ENCODE data around the gene WWTR1.

The WWTR1 gene

DNA sequence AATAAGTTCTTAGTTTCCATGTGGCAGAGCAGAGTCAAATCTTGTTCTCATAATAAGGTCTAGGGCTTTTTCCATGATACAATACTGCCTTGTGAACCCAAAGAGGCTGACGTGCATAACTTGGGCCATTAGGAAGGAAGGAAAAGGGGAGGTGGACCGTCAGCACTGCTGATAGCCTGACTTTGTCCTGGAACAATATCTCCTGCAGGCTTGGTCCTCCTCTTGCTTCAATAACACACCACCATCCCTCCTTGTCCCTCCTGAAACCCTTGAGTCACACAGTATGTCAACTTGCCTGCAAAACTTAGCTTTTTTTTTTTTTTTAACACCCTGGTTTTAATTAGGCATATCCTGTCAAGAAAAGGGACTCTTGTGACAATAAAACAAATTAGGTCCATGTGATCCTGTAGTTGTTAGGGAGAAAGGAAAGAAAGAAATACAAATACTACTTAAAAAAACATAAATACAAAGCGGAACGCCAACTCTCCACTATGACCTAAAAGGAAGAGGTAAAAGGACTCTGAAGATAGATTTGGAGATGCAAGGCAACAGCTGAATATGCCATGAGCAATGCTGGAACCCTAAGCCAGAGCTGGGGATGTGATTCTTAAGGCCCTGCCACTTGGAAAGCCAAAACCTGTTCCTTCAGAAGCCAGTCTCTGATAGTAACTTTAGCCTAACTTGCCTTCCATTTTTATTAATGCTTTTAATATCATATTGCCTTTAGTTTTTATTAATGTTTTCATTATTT, 67.0 kb downstream of the WWTR1 start:
- DNase-seq (ENCODE audit: low spot score): no peak
- in situ Hi-C loops (cut with MboI; ENCODE audit: low pct_unique_long_range_greater_than_20kb, low sequenced_read_pairs, unreplicated experiment): no loop called here
- TF ChIP-seq, protein P1, sequence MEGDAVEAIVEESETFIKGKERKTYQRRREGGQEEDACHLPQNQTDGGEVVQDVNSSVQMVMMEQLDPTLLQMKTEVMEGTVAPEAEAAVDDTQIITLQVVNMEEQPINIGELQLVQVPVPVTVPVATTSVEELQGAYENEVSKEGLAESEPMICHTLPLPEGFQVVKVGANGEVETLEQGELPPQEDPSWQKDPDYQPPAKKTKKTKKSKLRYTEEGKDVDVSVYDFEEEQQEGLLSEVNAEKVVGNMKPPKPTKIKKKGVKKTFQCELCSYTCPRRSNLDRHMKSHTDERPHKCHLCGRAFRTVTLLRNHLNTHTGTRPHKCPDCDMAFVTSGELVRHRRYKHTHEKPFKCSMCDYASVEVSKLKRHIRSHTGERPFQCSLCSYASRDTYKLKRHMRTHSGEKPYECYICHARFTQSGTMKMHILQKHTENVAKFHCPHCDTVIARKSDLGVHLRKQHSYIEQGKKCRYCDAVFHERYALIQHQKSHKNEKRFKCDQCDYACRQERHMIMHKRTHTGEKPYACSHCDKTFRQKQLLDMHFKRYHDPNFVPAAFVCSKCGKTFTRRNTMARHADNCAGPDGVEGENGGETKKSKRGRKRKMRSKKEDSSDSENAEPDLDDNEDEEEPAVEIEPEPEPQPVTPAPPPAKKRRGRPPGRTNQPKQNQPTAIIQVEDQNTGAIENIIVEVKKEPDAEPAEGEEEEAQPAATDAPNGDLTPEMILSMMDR (IDR thresholded peaks at IDR 0.05; ENCODE audit: extremely low read depth, insufficient read depth, missing control alignments): no peak

- DNase-seq (ENCODE audit: low spot score): no peak
- TF ChIP-seq, protein P1 (IDR thresholded peaks at IDR 0.05; ENCODE audit: extremely low read depth, insufficient read depth, missing control alignments): no peak
- in situ Hi-C loops (cut with MboI; ENCODE audit: low pct_unique_long_range_greater_than_20kb, low sequenced_read_pairs, unreplicated experiment): no loop called here
These were observed 68.5 kb downstream of the WWTR1 start for GRCh38 chr3:149589332-149589731.

DNA sequence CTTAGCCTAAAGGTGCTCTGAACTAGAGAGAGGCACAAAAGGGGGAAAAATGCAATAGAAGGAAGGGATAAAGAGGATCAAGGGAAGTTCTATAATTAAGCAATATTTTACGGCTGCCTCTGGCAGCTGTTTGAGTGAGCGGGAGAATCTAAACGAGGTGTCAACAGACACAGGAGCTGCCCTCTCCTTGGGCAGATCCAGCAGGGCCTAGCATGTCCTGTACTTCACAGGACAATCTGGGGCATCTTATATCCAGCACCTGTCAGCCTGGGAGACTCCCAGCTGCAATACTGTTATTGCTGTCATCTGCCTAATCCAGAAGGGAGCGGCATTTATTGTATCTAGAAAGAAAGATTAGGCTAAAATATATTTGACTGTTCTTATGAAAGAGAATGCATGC, 68.9 kb downstream of the WWTR1 start:
- TF ChIP-seq, protein P1 (IDR thresholded peaks at IDR 0.05; ENCODE audit: extremely low read depth, insufficient read depth, missing control alignments): no peak
- in situ Hi-C loops (cut with MboI; ENCODE audit: low pct_unique_long_range_greater_than_20kb, low sequenced_read_pairs, unreplicated experiment): no loop called here
- DNase-seq (ENCODE audit: low spot score): no peak

GRCh38 chr3:149587383-149587782, 70.4 kb downstream of the WWTR1 start:
- in situ Hi-C loops (cut with MboI; ENCODE audit: low pct_unique_long_range_greater_than_20kb, low sequenced_read_pairs, unreplicated experiment): no loop called here
- TF ChIP-seq, protein P1 (IDR thresholded peaks at IDR 0.05; ENCODE audit: extremely low read depth, insufficient read depth, missing control alignments): no peak
- no peak for DNase-seq (ENCODE audit: low spot score)

- DNase-seq (ENCODE audit: low spot score): no peak
These were observed 71.0 kb downstream of the WWTR1 start for GRCh38 chr3:149586871-149587270.

DNA sequence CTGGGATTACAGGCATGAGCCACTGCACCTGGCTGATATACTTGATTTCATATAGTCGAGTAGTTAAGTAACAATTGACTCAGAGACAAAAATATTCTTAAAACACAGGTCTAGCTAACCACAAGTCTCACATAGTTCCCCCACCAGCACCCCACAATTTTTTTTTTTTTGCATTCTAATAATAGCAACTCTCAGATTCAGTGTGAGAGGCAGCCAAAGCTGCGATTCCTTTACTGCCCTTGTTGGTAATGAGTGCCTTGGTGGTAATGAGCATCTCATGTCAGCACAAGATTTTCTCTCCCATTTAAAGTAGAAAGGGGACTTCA, 72.5 kb downstream of the WWTR1 start:
- in situ Hi-C loops (cut with MboI; ENCODE audit: low pct_unique_long_range_greater_than_20kb, low sequenced_read_pairs, unreplicated experiment): no loop called here
- TF ChIP-seq, protein P1 (IDR thresholded peaks at IDR 0.05; ENCODE audit: extremely low read depth, insufficient read depth, missing control alignments): no peak
- peak; percentile 60 for DNase-seq (ENCODE audit: low spot score)

More at GRCh38 chr3:149586871-149587270, 71.0 kb downstream of the WWTR1 start:
- in situ Hi-C loops (cut with MboI; ENCODE audit: low pct_unique_long_range_greater_than_20kb, low sequenced_read_pairs, unreplicated experiment): no loop called here
- TF ChIP-seq, protein P1 (IDR thresholded peaks at IDR 0.05; ENCODE audit: extremely low read depth, insufficient read depth, missing control alignments): no peak

Measured in GM13977 (cell line).